ES-I3 (cell line): Measurements from ENCODE around the gene DLK2.

Source experiments
- H3K36me3 ChIP-seq: 2 replicates; pipeline ENCODE4 v1.6.1; 2013; ENCODE audit warnings: mild to moderate bottlenecking, low read length, control low read depth, moderate library complexity; ENCODE audit not compliant: insufficient read depth
- H3K4me1 ChIP-seq: 2 replicates; pipeline ENCODE4 v1.6.1; 2013; ENCODE audit warnings: mild to moderate bottlenecking, control low read depth, low read length; ENCODE audit not compliant: insufficient read depth
- H3K9ac ChIP-seq: 2 replicates; pipeline ENCODE4 v1.6.1; 2013; ENCODE audit warnings: low read depth, mild to moderate bottlenecking, low read length, moderate library complexity
- H3K9me3 ChIP-seq: 2 replicates; pipeline ENCODE4 v1.6.1; 2013; ENCODE audit warnings: mild to moderate bottlenecking, low read length, moderate library complexity; ENCODE audit not compliant: control insufficient read depth, insufficient read depth

Gene DLK2

DNA sequence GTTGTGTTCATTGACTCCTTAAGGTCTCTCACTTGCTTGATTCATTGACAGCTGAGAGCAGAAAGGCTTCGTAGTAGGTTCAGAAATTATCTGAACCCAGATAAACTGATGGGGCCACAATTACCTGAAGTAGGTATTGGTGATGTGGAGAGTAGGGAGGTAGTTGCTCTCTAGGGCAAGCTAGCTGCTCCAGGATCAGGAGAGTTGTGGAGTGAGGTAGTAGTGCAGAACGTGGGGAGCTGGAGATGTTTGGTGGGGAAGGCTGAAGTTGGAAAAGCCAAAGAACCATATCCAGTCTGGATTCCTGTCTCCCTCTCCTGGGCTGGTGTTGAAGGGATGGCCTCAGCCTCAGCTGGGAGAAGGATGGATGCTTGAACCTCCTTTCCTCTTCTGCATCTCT lies 37.9 kb upstream of the DLK2 start:
- no peaks in the 10 kb centered on the region for H3K9me3 ChIP-seq
- peaks cover 32% of the 10 kb centered on the region for H3K4me1 ChIP-seq
- H3K9ac ChIP-seq: no peak overlapping the region
- 0 out of 2 replicates have a peak, but pooled peaks cover under 1% of the 10 kb centered on the region for H3K36me3 ChIP-seq

DNA sequence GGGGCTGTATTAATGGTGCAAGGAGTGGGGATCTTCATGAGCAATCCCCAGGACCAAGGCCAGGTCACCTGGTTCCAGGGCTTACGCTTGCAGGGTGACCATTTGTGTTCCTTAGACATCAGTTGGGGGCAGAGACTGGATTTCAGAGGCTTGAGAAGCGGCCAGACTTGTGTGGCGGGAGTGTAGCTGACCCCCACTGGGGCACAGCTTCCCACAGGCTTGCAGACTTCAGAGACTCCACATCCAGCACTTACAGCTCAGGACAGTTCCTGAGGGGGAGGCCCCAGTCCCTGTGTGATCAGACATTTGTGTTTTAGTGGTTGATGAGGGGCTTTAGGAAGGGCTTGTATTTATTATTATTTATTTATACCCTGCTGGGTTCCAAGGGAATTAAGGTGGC lies 37.3 kb upstream of the DLK2 start:
- Histone ChIP-seq H3K36me3 (no peaks in the 10 kb centered on the region), H3K9ac (no peak overlapping the region), H3K9me3 (no peaks in the 10 kb centered on the region), H3K4me1 (peaks cover 32% of the 10 kb centered on the region)

DNA sequence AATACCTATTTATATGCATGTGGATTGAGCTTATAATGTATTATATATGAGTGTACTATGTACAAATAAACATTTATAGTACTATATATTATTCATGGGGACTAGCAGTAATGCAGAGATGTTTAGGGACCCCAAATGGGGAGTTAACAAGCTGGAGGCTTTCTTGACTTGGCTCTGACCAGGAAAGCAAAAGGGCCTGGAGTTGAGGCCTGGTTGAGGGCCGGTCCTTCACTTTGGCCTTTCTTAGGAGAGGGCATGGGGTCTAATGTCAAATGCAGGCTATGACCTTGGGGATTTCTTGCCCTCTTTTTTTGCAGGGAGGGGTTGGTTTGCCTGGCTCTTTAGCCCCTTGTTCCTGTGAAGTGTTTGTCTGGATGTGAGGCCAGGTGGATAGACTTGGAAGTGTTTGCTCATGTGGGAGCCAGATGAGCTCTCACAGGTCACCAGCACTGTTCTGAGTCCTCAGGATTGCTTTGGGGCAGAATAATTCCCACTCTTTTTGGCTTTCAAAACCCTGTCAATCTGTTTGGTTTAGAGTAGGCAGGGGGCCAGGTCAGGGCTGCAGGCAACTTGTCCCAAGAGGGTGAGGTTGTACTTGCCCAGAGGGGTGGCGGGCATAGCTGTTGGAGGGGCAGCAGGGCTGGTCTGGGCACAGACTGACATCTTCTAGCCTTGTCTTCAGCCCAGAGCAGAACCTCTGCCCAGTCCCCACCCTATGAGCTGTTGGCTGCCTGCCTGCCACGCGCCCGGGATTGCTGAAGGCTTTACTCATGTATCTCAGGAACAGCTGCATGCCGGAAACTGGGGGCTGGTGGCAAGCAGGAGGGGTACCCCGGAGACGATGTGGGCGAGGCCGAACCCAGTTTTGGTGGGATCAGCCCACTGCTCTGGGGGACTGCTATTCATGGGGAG lies 36.7 kb upstream of the DLK2 start:
- Histone ChIP-seq H3K9me3 (no peaks in the 10 kb centered on the region), H3K9ac (no peak overlapping the region), H3K36me3 (no peaks in the 10 kb centered on the region), H3K4me1 (peaks cover 32% of the 10 kb centered on the region)

DNA sequence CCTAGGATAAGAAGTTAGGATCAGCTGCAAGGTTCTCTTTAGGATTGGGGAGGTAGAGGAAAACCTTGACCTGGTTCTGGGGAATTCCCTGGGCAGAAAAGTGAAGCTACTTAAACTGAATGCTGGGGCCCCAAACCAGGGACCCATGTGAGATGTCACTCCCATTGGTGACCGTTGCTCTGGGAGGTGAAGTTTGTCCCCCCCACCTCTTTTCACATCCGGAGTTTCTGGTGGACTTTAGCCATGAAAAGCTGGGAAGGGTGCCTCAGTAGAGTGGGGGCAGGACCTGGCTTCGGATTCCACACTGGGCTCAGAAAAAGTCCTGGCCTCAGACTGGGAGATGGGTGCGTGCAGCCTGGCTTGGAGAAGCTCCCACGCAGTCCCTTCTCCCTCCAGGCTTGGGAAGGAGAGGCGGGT lies 35.2 kb upstream of the DLK2 start:
- no peaks in the 10 kb centered on the region for H3K36me3 ChIP-seq
- H3K9me3 ChIP-seq: no peaks in the 10 kb centered on the region
- no peak overlapping the region for H3K9ac ChIP-seq
- H3K4me1 ChIP-seq: peaks cover 18% of the 10 kb centered on the region

DNA sequence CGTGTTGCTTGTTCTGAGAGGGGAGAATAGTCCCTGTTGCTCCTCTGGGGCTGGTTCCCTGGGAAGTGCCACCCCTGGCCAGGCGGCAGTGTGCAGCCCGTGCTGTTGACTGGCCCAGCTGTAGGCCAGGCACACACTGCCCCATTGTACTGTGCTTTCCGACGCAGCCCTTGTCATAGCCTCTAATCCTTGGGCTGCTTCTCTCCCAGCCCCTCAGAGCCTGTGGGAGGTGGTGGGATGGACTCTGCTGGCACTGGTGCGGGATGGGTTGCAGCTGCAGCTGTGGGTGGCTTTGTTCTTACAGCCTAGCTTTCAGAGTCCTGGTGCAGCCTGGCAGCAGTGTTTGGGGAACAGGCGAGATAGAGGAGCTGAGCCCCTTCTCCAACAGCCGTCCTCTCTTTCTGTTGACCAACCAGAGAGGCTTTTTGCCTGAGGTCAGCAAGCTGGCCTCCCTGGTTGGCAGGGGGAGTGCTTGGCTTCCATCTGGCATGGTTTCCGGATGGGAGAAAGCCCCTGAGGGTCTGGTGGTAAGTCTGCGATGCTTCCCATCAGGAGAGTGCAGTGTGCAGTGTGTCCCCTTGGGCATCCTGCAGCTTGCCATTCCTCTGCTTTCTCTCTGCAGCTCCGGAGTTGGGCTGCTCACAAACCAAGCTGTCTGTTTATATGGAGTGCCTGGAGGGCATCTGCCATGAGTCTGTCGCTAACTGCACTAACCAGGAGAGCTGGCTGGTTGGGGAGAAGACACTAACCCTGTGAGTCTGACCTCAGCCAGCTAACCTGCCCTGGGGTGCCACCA lies 34.1 kb upstream of the DLK2 start:
- Histone ChIP-seq H3K36me3 (no peaks in the 10 kb centered on the region), H3K9me3 (no peaks in the 10 kb centered on the region), H3K4me1 (peaks cover 11% of the 10 kb centered on the region), H3K9ac (no peak overlapping the region)

DNA sequence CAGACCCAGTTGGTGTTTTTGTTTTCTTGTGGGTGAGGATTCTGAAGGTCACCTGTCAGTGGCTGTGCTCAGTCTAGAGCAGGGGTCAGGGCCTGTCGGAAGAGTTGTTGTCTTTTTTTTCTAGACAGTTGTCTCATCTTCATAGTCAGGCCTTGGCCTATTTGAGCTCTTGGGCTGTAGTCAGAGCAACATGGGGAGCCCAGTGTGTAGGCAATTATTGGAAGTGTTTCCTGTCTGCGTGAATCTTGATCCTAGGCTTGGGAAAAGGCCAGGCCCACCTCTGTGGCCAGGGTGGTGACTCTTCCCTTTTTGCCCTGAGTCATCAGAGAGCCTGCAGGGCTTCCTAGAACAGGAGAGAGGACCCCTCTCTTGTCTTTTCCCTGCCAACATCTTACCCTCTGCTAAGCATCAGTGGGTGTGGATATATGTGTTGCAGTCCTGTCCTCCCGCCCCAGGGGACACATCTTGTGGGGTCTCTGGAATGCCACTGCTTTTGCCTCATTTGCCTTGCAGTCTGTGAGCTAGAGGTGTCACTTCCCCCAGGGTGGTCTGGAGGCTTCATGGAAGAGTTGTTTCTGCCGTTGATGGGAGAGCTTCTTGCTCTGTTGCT lies 33.4 kb upstream of the DLK2 start:
- H3K36me3 ChIP-seq: no peaks in the 10 kb centered on the region
- H3K9ac ChIP-seq: no peak overlapping the region
- H3K4me1 ChIP-seq: peaks cover 11% of the 10 kb centered on the region
- no peaks in the 10 kb centered on the region for H3K9me3 ChIP-seq

DNA sequence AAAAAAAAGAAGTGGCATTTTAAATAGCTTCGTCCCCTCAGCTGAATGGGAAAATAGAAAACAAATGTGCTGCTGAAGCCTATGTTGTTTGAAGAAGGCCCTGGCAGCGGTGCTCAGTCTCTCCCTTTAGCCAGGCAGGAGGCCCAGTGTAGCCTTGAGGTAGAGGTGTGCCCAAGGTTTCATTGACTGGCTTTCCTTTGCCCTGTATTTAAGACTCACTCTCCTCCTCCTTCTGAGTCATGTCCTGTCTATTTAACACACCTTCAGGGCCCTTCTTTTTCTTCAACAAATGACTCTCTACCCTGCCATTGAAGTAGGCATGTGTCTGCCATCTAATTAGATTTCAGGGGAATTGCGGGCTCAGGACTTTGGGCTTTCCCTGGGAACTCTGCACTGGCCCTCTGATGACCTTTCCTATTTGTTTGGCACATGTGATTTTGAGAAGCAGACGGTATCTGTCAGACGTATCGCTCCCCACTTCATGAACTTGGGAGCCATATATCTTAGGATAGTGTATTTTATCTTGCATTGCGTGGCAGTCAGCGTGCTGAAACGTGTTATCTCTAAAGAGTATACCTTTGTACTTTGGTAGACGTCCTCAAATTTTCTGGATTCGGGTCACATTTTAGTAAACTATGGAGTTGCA lies 26.4 kb upstream of the DLK2 start:
- H3K9me3 ChIP-seq: no peaks in the 10 kb centered on the region
- H3K4me1 ChIP-seq: peaks cover 18% of the 10 kb centered on the region
- no peak overlapping the region for H3K9ac ChIP-seq
- no peaks in the 10 kb centered on the region for H3K36me3 ChIP-seq

DNA sequence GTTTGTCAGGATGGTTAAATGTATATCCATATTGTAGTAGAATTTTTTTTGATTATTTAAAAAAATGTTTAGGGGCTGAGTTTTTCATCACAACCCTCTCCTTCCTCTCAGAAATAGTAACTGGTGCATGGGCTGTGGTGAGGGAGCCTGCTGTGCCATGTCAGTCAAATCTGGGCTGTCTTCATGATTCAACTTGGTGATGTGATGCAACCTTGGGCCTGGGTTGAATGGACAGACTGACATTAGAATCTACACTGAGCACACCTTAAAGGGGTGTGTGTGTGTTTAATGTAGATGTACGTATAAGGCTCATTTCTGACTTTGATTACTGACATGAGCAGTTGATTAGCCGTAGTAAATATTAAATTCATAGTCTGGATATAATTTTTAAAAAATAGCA lies 25.7 kb upstream of the DLK2 start:
- Histone ChIP-seq H3K4me1 (peaks cover 18% of the 10 kb centered on the region), H3K36me3 (no peaks in the 10 kb centered on the region), H3K9me3 (no peaks in the 10 kb centered on the region), H3K9ac (no peak overlapping the region)

DNA sequence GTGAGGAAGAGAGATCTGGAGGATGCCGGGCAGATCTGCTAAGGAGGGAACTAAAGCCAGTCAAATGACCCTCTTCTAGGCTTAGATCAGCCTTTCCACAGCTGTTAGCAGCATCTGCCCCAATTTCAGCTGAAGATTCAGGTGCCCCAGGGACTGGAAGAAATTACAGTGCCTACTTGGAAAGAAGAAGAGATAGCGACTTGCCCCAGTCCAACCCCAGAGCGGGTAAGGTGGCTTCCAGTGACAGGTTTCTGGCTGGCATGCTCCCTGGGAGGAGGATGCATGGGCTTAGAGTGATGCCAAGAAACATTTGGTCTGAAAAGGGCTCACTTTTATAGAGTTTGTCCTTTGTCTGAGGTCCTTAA lies 22.6 kb upstream of the DLK2 start:
- H3K36me3 ChIP-seq: no peaks in the 10 kb centered on the region
- H3K9ac ChIP-seq: peak overlapping the region; percentile 77
- H3K4me1 ChIP-seq: peaks cover 18% of the 10 kb centered on the region
- no peaks in the 10 kb centered on the region for H3K9me3 ChIP-seq

DNA sequence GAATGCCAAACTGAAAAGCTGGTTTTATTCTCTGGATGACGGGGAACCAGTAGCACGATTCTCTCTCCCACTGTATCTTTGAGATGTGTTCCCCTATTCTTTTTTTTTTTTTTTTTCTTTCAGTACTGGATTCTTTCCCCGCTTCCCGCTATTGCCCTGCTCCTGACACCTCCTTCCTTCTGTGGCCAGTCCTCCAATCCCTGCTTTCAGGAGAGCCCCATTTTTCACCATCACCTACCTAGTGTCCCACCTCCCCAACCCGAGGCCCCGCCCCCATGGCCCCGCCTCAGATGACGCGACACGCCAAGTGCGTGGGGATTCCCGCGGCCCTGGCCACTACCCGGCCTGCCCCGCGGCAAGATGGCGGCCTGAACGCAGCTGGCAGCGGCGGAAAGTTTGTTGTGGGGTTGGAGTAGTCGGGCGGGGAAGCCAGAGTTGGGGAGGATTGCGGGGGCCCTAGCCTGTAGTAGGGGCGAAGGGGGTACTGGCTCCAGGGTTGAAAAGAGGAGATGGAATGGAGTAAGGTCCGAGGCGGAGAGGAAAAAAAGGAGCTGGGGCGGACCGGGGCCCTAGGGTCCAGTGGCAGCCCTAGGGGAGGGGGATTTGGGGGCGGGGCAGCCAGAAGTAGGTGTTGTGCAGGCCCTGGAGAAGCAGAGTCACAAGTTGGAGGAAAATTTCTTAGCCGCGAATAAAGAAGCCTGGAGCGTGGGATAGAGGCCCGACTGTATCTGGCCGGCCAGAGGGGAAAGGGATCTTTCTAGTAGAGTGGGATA lies 22.1 kb upstream of the DLK2 start, which contains the start of gene TJAP1:
Gene TJAP1 (plus strand): TSS at position 336 of the 773 bp plus-strand sequence. CDS start 21,432 bp downstream, outside the sequence.
- H3K36me3 ChIP-seq: no peaks in the 10 kb centered on the region
- no peaks in the 10 kb centered on the region for H3K9me3 ChIP-seq
- peaks cover 16% of the 10 kb centered on the region for H3K4me1 ChIP-seq
- peak within 1 kb of the TSS; percentile 77 for H3K9ac ChIP-seq

DNA sequence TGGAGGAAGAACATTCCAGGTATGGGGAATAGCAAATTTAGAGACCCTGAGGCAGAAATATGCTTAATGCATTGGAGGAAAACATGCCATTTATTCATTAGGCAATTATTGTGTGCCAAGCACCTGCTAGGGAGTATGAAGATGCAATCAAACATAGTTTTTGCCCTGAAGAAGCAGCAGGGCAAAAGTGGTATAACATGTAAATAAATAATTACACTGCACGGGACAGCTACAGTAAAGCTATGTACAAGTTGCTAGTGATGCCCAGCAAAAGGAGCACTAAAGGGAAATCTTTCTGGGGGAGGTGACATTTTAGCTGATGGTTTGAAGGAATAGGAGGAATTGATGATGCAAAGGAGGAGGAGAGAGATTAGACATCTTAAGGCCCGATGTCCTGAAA lies 21.4 kb upstream of the DLK2 start:
- Histone ChIP-seq H3K9ac (peak overlapping the region; percentile 77), H3K36me3 (no peaks in the 10 kb centered on the region), H3K9me3 (no peaks in the 10 kb centered on the region), H3K4me1 (peaks cover 9% of the 10 kb centered on the region)

DNA sequence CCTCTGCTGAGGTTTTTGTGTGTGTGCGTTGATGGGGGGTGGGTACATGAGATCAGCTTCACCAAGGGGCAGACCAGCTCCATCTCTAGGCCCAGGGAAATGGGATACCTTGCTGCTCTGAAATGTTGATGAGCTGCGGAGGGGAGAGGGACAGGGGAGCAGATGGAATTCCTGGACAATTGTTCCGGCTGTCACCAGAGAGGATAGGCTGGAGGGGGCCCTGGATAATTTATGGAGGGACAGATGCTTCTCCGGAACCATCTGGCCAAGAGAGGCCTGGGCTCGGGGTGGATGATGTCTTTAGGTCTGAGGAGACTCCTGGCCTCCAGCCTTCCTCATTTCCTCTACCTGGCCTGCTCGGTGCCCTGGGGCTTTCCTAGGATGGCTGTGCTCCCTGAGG lies 20.2 kb upstream of the DLK2 start:
- Histone ChIP-seq H3K36me3 (no peaks in the 10 kb centered on the region), H3K9me3 (no peaks in the 10 kb centered on the region), H3K4me1 (0 out of 2 replicates have a peak, but pooled peaks cover 5% of the 10 kb centered on the region), H3K9ac (no peak overlapping the region)

DNA sequence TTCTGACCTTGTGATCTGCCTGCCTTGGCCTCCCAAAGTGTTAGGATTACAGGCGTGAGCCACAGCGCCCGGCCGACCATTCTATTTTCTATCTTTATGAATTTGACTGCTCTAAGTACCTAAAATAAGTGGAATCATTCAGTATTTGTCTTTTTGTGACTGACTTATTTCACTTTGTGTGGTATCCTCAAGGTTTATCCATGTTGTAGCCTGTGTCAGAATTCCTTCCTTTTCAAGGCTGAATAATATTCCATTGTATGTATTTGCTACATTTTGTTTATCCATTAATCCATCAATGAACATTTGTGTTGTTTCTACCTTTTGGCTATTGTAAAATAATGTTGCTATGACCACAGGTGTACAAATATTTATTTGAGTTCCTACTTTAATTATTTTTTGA lies 17.2 kb upstream of the DLK2 start:
- no peaks in the 10 kb centered on the region; the same call in 1 of the 2 replicates for H3K4me1 ChIP-seq
- no peak overlapping the region for H3K9ac ChIP-seq
- no peaks in the 10 kb centered on the region for H3K9me3 ChIP-seq
- no peaks in the 10 kb centered on the region for H3K36me3 ChIP-seq
